Type B pancreatic cell (in vitro differentiated cells): Measurements from ENCODE around the gene APLP2. TPM values are rescaled to one million over a fixed set of nuclear protein-coding genes. Genes with fewer than 3 reads are reported as not detected.

Source experiments
- DNase-seq: peaks from one replicate; pipeline ENCODE4 v3.0.0; 2021; ENCODE audit warnings: mixed read lengths; ENCODE audit not compliant: unreplicated experiment; ENCODE audit errors: extremely low spot score
- H3K27ac Mint-ChIP-seq: 2 replicates; pipeline ENCODE4 v1.8.0; 2021; ENCODE audit warnings: mild to moderate bottlenecking, mixed read lengths
- H3K27me3 Mint-ChIP-seq: 2 replicates; pipeline ENCODE4 v1.8.0; 2021; ENCODE audit warnings: mixed read lengths
- H3K36me3 Mint-ChIP-seq: 2 replicates; pipeline ENCODE4 v1.8.0; 2021; ENCODE audit warnings: mixed read lengths
- H3K4me1 Mint-ChIP-seq: one replicate; pipeline ENCODE4 v1.8.0; 2021; ENCODE audit warnings: mixed read lengths; ENCODE audit not compliant: unreplicated experiment
- H3K4me3 Mint-ChIP-seq: 2 replicates; pipeline ENCODE4 v1.8.0; 2021; ENCODE audit warnings: mild to moderate bottlenecking, mixed read lengths
- H3K9me3 Mint-ChIP-seq: 2 replicates; pipeline ENCODE4 v1.8.0; 2021; ENCODE audit warnings: mixed read lengths
- total RNA-seq: library from RNA; stranded (reverse); gene quantifications from 2 replicates; pipeline ENCODE4 v1.2.1, GENCODE V29; 2021; ENCODE audit warnings: low replicate concordance
- TF ChIP-seq, protein P1 (sequence below): fragments of 200-600 bp; sonication (generic); conservative IDR thresholded peaks from 2 replicates; pipeline ENCODE4 v1.5.0; 2021; ENCODE audit warnings: antibody characterized with exemption, mild to moderate bottlenecking

APLP2 gene
- total RNA-seq, 1 donor from 2014 or later: 207 TPM

DNA sequence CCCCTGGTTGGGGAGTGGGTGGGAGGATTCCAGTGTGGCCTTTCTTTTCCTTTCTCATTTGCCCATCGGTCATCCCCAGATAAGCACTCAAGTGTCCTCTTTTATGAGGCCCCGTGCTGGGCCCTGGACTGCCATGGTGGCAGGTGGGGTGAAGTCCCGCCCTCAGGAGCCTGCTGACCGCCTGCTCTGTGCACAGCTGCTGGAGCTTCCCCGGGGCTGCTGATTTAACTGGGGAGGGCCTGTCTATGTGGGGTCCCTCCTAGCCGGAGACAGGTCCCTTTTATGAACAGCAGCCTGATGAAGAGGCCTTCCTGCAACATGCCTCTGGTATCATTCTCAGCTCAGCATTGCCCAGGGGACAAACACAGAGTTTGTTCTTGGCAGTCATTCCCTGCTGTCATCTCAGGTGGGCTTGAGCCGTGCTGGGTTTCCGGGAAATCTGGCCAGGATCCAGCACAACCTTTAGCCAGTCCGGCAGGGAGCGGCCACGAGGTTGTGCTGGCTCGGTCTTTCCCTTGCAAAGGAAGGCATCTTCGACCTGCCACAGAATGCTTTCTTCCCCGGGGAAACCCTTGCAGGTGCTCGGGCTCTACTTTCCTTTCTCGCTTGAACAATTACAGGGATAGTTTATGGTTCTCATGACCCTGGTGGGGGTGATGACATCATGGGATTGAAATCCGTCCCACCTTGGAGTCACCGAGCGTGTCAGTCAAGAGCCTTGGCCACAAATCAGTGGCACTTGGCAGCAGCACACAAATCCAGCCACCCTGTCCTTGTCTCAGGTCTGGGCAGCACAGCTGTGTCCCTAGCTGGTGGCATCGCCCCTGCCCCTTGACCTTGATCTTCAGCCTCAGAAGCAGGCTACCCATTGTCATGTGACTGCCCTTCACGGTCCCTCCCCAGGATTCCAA lies 110.0 kb downstream of the APLP2 start:
- H3K4me1 Mint-ChIP-seq: peaks cover 31% of the 10 kb centered on the region
- H3K36me3 Mint-ChIP-seq: peaks cover 4% of the 10 kb centered on the region
- H3K9me3 Mint-ChIP-seq: peaks cover 4% of the 10 kb centered on the region
- H3K27ac Mint-ChIP-seq: peak overlapping the region; percentile 94
- H3K4me3 Mint-ChIP-seq: no peak overlapping the region
- TF ChIP-seq, protein P1, sequence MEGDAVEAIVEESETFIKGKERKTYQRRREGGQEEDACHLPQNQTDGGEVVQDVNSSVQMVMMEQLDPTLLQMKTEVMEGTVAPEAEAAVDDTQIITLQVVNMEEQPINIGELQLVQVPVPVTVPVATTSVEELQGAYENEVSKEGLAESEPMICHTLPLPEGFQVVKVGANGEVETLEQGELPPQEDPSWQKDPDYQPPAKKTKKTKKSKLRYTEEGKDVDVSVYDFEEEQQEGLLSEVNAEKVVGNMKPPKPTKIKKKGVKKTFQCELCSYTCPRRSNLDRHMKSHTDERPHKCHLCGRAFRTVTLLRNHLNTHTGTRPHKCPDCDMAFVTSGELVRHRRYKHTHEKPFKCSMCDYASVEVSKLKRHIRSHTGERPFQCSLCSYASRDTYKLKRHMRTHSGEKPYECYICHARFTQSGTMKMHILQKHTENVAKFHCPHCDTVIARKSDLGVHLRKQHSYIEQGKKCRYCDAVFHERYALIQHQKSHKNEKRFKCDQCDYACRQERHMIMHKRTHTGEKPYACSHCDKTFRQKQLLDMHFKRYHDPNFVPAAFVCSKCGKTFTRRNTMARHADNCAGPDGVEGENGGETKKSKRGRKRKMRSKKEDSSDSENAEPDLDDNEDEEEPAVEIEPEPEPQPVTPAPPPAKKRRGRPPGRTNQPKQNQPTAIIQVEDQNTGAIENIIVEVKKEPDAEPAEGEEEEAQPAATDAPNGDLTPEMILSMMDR: no peak
- DNase-seq: no peak
- no peaks in the 10 kb centered on the region for H3K27me3 Mint-ChIP-seq

DNA sequence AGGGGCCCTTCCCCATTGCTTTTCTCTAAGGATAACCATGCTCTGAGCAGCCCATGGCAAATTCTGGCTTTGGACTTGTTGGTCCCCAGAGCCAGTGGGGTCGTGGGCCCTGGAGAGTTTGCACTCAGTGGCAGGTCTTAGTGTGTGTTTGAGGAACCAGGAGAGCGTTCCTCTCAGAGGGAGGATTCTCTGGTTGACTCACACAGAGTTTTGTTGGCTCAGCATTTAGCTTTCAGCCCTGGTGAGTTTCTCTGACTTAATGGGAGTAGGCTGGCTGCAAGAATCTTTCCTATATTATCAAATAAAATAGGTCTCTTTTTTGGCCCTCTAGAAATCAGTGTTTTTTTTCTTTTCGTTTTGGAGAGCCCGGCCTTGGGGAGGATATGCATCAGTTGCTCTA lies 110.8 kb downstream of the APLP2 start:
- peak overlapping the region; percentile 94 for H3K27ac Mint-ChIP-seq
- H3K4me3 Mint-ChIP-seq: peak overlapping the region; percentile 69
- no peaks in the 10 kb centered on the region for H3K36me3 Mint-ChIP-seq
- no peaks in the 10 kb centered on the region for H3K27me3 Mint-ChIP-seq
- H3K4me1 Mint-ChIP-seq: peaks cover 31% of the 10 kb centered on the region
- no peak for DNase-seq
- TF ChIP-seq, protein P1: no peak
- H3K9me3 Mint-ChIP-seq: no peaks in the 10 kb centered on the region

DNA sequence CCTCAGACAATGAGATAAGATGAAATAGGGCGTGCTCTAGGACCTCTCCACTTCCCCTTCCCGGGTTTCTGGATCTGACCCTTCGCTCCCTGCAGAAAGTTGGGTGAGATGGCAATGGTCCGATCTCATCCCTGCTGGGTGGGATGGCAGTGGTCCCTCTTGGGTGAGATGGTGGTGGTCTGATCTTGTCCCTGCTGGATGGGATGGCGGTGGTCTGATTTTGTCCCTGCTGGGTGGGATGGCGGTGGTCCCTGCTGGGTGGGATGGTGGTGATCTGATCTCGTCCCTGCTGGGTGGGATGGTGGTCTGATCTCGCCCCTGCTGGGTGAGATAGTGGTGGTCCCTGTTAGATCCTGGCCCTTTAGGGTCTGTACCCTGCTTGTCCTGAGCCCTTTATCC lies 111.2 kb downstream of the APLP2 start:
- Mint-ChIP-seq H3K36me3 (no peaks in the 10 kb centered on the region), H3K27me3 (no peaks in the 10 kb centered on the region), H3K9me3 (no peaks in the 10 kb centered on the region), H3K4me3 (peak overlapping the region; percentile 69), H3K4me1 (peaks cover 31% of the 10 kb centered on the region), H3K27ac (peak overlapping the region; percentile 94)
- DNase-seq: no peak
- TF ChIP-seq, protein P1: no peak

DNA sequence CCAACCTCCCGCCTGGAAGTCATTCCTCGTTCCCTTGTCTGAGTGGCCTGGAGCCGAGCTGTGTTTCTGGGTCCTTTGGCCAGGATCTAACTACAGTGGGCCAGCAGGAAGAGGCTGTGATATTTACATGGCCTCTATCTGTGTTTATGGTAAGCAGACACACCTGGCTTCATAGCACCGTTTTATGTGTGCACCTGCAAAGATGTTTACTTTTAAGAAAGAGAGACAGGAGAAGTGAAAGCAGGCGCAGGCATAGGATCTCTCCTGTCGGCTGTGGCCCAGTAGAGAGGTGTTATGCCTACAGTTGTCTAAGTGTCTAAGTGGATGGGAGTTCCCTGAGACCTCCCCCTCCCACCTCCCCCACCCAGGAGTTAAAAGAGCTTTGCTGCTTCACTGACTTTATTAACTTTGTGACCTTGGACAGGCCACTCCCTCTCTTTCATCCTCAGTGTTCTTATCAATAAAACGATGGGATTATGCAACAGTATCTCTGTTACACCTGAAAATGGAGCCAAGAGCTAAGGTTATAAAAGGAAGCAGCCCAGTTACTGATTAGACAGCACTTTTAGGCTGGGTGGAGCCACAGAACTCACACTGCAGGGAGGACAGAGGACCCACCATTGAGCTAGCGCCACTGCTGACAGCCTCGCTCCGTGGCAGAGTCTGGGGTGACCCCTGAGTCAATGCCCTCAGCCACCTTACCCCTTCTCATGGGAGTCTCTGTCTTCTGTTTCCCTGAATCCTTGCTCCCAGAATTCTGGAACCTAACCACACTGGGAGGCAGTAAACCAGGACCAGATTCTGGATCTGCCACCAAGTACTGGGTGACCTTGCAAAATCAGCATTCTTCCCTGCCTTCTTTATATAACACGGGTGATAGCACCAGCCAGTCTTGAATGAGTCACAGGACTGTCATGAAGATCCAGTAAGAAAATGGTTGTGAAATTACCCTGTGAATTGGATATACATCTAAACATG lies 111.9 kb downstream of the APLP2 start:
- no peak for DNase-seq
- H3K27me3 Mint-ChIP-seq: no peaks in the 10 kb centered on the region
- TF ChIP-seq, protein P1: no peak
- peak overlapping the region; percentile 65 for H3K4me3 Mint-ChIP-seq
- H3K36me3 Mint-ChIP-seq: no peaks in the 10 kb centered on the region
- peak overlapping the region; percentile 94 for H3K27ac Mint-ChIP-seq
- H3K4me1 Mint-ChIP-seq: peaks cover 31% of the 10 kb centered on the region
- no peaks in the 10 kb centered on the region for H3K9me3 Mint-ChIP-seq

DNA sequence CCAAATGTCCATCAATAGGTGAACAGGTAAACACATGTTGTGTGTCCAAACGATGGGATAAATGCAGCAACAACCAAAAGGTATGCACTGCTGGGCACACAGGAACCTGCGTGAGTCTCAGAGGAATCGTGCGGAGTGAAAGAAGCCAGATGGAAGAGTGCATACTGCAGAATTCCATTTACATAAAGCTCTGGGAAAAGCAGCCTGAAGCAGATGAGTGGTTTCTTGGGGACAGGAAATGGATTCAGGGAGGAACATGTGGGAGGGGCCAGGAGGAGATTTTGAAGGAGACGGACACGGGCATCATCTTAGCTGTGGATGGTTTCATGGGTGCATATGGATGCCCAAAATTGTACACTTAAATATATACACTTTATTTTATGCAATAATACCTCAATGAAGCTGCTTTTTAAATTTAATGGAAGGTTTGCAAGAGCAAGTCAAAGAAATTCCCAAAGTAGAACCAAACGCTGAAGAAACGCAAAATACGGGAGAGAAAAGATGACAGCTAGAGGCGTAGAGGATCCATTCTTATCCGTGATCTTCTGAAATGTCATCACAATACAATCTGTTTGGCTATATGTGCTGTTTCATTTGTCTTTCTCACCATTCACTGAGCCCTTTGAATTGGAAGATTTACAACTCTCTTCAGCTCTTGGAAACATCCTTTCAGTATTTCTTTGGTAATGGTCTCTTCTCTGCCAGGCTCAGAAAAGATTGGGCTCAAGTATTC lies 114.3 kb downstream of the APLP2 start:
- Mint-ChIP-seq H3K27ac (peak overlapping the region; percentile 2), H3K9me3 (no peaks in the 10 kb centered on the region), H3K4me3 (no peak overlapping the region), H3K36me3 (no peaks in the 10 kb centered on the region), H3K27me3 (no peaks in the 10 kb centered on the region), H3K4me1 (peaks cover 27% of the 10 kb centered on the region)
- DNase-seq: no peak
- TF ChIP-seq, protein P1: no peak
